AG09309 (cell line): ENCODE results near the gene LRP1-AS.

Experiments used
- DNase-seq: peaks from one replicate; pipeline ENCODE4 v3.0.0-alpha.2; 2010; ENCODE audit warnings: low read depth
- H3K4me3 ChIP-seq: 2 replicates; pipeline ENCODE4 v1.5.1; 2011; ENCODE audit warnings: mild to moderate bottlenecking, low read depth, low read length, moderate library complexity; ENCODE audit not compliant: control insufficient read depth
- TF ChIP-seq, protein P1 (sequence below): IDR thresholded peaks from 2 replicates; pipeline ENCODE4 v1.5.1; 2011; ENCODE audit warnings: mild to moderate bottlenecking, low read depth, low read length, inconsistent platforms; ENCODE audit not compliant: insufficient read depth, control insufficient read depth; ENCODE audit errors: missing control alignments

The LRP1-AS gene

DNA sequence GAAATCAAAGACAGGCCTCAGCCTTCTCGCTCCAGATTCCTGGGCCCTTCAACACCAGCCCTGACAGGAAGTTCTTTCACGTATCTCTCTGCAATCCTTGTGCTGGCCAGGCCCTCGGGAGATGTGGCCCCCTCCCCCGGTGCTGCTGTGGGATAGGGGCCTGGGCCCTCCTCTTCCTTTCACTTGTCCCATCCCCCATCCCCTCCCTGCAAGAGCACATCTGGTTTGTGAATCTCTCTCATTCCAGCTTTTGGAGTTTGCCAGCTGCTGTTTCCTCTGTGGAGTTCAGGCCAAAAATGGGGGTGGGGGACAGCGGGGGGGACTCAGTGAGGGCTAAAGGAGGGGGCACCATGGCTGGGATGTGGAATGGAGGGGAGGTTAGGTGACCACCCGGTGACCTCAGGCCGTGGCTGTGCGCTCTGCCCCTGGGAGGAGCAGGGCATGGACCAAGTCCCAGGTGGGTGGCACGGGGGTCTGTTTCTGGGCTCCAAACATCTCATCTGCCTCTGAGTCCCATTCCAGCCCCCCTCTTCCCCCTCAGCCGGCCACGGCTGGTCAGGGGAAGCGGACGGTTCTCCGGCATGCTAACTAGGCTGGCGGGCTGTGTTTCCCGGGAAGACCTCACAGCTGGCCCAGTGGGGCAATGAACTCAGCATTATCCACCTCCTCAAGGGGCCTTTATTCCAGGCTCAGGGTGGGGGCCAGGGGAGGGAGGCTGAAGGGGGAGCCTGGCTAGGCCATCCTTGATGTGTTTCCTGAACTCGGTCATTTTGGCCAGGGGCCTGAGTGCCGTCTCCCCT is 11.7 kb downstream of the LRP1-AS start:
- no peak for DNase-seq
- peak overlapping the region; percentile 38 for H3K4me3 ChIP-seq
- TF ChIP-seq, protein P1, sequence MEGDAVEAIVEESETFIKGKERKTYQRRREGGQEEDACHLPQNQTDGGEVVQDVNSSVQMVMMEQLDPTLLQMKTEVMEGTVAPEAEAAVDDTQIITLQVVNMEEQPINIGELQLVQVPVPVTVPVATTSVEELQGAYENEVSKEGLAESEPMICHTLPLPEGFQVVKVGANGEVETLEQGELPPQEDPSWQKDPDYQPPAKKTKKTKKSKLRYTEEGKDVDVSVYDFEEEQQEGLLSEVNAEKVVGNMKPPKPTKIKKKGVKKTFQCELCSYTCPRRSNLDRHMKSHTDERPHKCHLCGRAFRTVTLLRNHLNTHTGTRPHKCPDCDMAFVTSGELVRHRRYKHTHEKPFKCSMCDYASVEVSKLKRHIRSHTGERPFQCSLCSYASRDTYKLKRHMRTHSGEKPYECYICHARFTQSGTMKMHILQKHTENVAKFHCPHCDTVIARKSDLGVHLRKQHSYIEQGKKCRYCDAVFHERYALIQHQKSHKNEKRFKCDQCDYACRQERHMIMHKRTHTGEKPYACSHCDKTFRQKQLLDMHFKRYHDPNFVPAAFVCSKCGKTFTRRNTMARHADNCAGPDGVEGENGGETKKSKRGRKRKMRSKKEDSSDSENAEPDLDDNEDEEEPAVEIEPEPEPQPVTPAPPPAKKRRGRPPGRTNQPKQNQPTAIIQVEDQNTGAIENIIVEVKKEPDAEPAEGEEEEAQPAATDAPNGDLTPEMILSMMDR, result no peak

DNA sequence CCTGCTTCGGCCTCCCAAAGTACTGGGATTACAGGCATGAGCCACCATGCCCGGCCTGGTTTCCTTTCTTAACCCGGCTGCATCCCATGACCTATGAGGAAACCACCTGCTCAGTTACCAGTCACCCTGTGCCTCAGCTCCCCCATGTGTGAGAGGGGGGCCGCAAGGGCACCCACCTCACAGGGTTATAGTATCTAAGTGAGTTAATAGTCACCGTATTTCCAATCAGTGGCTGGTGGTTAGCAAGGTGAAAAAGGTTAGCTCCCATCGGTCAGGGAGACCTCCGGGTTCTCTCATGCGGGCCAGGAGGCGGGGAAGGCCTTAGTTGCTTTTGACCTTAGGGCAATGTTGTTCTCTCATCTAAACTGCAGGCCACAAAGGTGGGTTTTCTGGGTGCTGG is 12.5 kb downstream of the LRP1-AS start:
- TF ChIP-seq, protein P1, result no peak
- no peak overlapping the region for H3K4me3 ChIP-seq
- DNase-seq, result no peak

DNA sequence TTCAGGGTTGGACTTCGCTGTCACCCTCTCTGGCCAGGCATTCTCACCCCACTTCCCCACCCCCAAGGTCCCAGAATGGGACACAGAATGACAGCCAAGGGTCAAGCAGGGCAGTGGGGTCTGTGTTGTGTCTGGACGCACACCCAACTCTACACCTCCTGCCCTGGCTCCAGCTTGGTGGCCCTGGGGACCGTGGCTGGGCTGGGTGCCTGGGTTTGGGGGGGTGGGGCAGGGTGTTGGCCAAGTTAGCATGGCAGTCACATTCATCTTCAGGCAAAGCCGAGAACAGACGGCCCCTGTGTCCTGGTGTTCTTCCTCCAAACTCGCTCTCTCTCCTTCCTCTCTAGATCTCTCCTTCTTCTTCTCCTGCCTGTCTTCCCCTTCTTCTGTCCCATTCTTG is 13.5 kb downstream of the LRP1-AS start:
- H3K4me3 ChIP-seq, result peak overlapping the region; percentile 19
- TF ChIP-seq, protein P1, result no peak

DNA sequence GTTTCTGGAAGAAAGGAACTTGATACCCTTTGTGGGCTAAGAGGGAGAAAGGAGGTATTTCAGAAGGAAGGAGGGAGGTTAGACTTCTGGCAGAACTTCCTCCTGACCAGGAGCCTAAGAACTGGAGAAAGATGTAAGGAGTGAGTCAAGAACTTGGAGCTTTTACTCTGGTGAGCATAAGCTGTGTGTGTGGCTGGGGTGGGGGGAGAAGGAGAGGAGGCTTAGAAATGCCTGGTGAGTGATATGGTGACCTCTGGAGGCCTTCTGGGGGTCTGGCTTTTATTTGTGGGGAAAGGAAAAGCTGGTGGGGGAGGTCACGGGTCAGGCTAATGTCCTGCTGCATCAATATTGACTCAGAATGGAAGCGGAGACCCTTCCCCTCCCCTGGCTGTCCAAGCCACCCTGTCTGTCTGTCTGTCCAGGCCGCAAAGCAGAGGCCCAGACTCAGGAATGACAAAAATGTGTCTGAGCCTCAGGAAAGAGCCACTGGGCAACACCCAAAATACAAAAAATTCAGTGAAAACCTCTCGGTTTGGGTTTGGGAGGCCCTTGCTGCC is 14.3 kb downstream of the LRP1-AS start:
- TF ChIP-seq, protein P1, result no peak
- no peak for DNase-seq
- peak overlapping the region; percentile 95 for H3K4me3 ChIP-seq

More for the DNA sequence above, 13.5 kb downstream of the LRP1-AS start:
- DNase-seq, result no peak

DNA sequence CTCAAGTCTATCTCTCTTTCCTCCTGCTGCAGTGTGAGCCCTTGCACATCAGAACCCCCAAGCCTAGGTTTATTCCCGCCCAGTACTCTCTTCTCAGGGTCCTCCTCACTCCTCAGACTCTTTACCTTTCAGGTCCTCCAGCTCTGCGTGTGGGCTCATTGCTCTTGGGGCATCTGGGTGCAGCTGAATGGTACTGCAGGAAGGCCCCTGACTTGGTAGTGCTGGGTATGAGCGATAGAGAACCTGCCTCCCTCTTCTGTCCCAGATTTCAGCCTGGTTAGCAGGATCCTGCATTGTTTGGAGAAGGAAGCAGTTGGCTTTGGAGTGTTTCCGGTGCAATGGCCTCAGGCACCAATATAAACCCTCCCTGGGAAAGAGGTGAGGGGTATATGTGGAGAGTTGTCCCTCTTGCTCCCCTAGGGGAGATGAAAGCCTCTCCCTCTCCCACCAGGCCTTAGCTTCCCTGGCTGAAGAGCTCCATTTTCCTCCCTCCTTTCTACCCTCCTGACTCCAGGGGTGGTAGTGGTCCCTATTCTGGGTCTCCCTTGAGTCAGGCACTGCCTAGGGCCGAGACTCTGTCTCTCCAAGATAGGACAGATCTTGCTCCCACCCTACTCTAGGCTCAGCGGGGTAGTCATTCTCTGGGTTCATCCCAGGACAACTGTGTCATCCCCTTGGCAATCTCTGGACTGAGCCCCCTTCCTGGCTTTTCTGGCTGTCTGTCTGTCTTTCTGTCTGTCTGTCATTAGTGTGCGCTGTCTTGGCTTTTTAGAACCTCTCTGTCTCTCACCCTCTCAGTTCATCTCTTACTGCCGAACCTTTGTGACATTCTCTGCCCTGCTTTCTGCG is 15.3 kb downstream of the LRP1-AS start:
- peak overlapping the region; percentile 95 for H3K4me3 ChIP-seq
- TF ChIP-seq, protein P1, result no peak
- DNase-seq, result no peak

DNA sequence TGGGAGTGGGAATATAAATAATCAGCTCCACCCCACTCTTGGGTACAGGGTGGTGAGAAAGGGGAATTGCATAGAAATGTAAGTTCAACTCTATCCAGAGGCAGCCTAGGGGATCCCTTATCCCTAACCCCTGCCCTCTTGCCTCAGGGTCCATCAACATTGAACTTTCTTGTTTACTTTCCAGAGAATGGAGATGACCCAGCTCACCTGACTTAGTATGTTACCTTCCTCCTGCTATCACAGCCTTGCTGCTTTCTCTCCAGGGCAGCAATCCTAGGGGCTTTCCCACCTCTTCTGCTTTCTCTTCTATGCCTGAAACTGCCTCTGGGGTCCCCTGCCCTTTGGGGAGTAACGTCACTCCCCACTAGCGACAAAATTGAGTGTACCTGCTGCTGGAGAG is 16.5 kb downstream of the LRP1-AS start:
- peak overlapping the region; percentile 95 for H3K4me3 ChIP-seq
- TF ChIP-seq, protein P1, result no peak
- DNase-seq, result no peak
